Calu3 (cell line): Measurements from ENCODE around the gene FRS2. TPM values are rescaled to one million over a fixed set of nuclear protein-coding genes. Genes with fewer than 3 reads are reported as not detected.
"Not testable (repeated sequence)": the region's sequence is repeated elsewhere in the genome, so short reads cannot be mapped to it uniquely, and the experiment has no call there.

Experiments used
- BruUV-seq: library from RNA; stranded (reverse); fragments of 400-500 nt; replicated peaks from 2 replicates; lab custom pipeline; 2021; lab: Mats Ljungman, UMichigan
- CTCF ChIA-PET: fragments of 300-600 bp; sonication (Branson Sonifier 250); formaldehyde crosslinking; loops from one replicate; lab custom pipeline; 2022; ENCODE audit warnings: antibody characterized with exemption; lab: Charles Lee
- DNase-seq: peaks from one replicate; pipeline ENCODE4 v3.0.0; 2022
- H3K27ac Mint-ChIP-seq: one replicate; pipeline ENCODE4 v1.8.0; 2022; ENCODE audit warnings: mixed read lengths; ENCODE audit not compliant: unreplicated experiment
- H3K27me3 Mint-ChIP-seq: one replicate; pipeline ENCODE4 v1.8.0; 2022; ENCODE audit warnings: mixed read lengths; ENCODE audit not compliant: unreplicated experiment
- H3K36me3 Mint-ChIP-seq: one replicate; pipeline ENCODE4 v1.8.0; 2022; ENCODE audit warnings: mild to moderate bottlenecking, moderate library complexity, mixed read lengths; ENCODE audit not compliant: insufficient read depth, unreplicated experiment
- H3K4me1 Mint-ChIP-seq: one replicate; pipeline ENCODE4 v1.8.0; 2022; ENCODE audit warnings: mild to moderate bottlenecking, low read depth, mixed read lengths; ENCODE audit not compliant: unreplicated experiment
- H3K4me3 Mint-ChIP-seq: one replicate; pipeline ENCODE4 v1.8.0; 2022; ENCODE audit warnings: mild to moderate bottlenecking, low read depth, moderate library complexity, mixed read lengths; ENCODE audit not compliant: unreplicated experiment
- H3K9me3 Mint-ChIP-seq: one replicate; pipeline ENCODE4 v1.8.0; 2022; ENCODE audit warnings: low read depth, mixed read lengths; ENCODE audit not compliant: unreplicated experiment
- CTCF ChIP-seq: fragments of 200-600 bp; IDR thresholded peaks from one replicate; pipeline ENCODE4 v1.8.0; 2022; ENCODE audit warnings: antibody characterized with exemption; ENCODE audit not compliant: unreplicated experiment
- intact Hi-C: fragments of 100-400 bp; cut with micrococcal nuclease; formaldehyde crosslinking; loops from one replicate; pipeline ENCODE4 v1.10.0; 2022; ENCODE audit not compliant: unreplicated experiment
- total RNA-seq: library from RNA; stranded (reverse); gene quantifications from 2 replicates; pipeline ENCODE4 v1.2.3, GENCODE V29; 2022

Gene FRS2
- total RNA-seq, 1 experiment from 2014 or later = 27.5 TPM

DNA sequence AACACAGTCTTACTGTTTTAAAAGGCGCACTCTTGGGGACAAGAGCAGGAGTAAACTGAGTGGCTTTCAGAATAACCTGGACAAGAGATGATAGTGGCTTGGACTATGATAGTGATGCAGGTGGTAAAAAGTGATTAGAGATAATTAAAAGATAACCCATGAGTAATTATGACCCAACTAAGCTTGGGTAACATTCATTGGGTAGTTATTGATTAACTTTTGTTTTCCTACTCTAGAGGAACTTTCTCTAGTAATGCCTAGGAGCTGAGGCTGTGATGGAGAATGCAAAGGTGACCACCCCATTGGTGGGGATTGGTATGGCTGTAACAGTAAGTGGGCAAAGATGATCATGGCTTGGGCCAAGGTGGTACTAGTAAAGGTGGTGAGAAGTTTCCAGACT is 22.3 kb upstream of the FRS2 start:
- Mint-ChIP-seq H3K27me3 (no peaks in the 10 kb centered on the region), H3K4me1 (no peaks in the 10 kb centered on the region), H3K27ac (no peak overlapping the region), H3K36me3 (no peaks in the 10 kb centered on the region), H3K9me3 (no peaks in the 10 kb centered on the region), H3K4me3 (no peak overlapping the region)
- intact Hi-C loops = no loop called here
- BruUV-seq = no TSS peak
- CTCF ChIA-PET = no interaction called here
- DNase-seq = no peak
- TF ChIP-seq CTCF = no peak

GRCh38 chr12:69452598-69453132 is 17.5 kb upstream of the FRS2 start:
- intact Hi-C loops, H3K9me3 Mint-ChIP-seq, CTCF ChIA-PET, H3K36me3 Mint-ChIP-seq, H3K27me3 Mint-ChIP-seq, H3K4me1 Mint-ChIP-seq, DNase-seq, H3K4me3 Mint-ChIP-seq, H3K27ac Mint-ChIP-seq, BruUV-seq: not testable (repeated sequence)

- BruUV-seq = no TSS peak
- no peaks in the 10 kb centered on the region for H3K9me3 Mint-ChIP-seq
- no peak for DNase-seq
- H3K4me1 Mint-ChIP-seq = peaks cover 7% of the 10 kb centered on the region
- no peak overlapping the region for H3K4me3 Mint-ChIP-seq
- no peaks in the 10 kb centered on the region for H3K27me3 Mint-ChIP-seq
- intact Hi-C loops = no loop called here
- H3K36me3 Mint-ChIP-seq = no peaks in the 10 kb centered on the region
- CTCF ChIA-PET = no interaction called here
- no peak for TF ChIP-seq CTCF
- H3K27ac Mint-ChIP-seq = no peak overlapping the region
These were observed 13.9 kb upstream of the FRS2 start for GRCh38 chr12:69456239-69456638.

- Mint-ChIP-seq H3K27ac (no peak overlapping the region), H3K27me3 (no peaks in the 10 kb centered on the region), H3K4me1 (peaks cover 7% of the 10 kb centered on the region), H3K9me3 (no peaks in the 10 kb centered on the region), H3K4me3 (no peak overlapping the region), H3K36me3 (no peaks in the 10 kb centered on the region)
- BruUV-seq = no TSS peak
- no peak for DNase-seq
- intact Hi-C loops = no loop called here
- CTCF ChIA-PET = no interaction called here
- TF ChIP-seq CTCF = no peak
These were observed 12.8 kb upstream of the FRS2 start for GRCh38 chr12:69457433-69457832.

DNA sequence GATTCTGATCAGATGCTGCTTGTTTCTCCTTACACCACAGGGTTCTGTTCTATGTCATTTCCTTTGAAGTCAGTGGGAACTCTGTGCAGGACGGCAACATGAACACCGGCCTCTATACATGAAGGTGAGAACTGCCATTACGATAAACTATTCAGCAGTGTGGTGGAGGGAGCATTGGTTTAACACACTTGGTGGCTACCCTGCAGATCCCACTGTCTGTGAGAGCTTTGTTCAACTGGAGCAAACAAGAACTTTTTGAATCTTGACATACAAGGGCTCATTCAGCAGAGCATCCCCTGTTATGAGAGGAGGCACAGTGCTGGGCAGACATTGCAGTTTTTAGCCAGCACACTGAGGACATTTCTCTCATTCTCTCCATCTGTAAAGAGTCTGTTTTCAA is 10.7 kb upstream of the FRS2 start:
- H3K9me3 Mint-ChIP-seq = no peaks in the 10 kb centered on the region
- no peaks in the 10 kb centered on the region for H3K27me3 Mint-ChIP-seq
- no peak overlapping the region for H3K4me3 Mint-ChIP-seq
- intact Hi-C loops = no loop called here
- BruUV-seq = no TSS peak
- H3K4me1 Mint-ChIP-seq = no peaks in the 10 kb centered on the region
- H3K27ac Mint-ChIP-seq = no peak overlapping the region
- no peaks in the 10 kb centered on the region for H3K36me3 Mint-ChIP-seq
- TF ChIP-seq CTCF = no peak
- DNase-seq = no peak
- CTCF ChIA-PET = no interaction called here
